ENCODE results near the gene BGLAP.

The BGLAP gene

DNA sequence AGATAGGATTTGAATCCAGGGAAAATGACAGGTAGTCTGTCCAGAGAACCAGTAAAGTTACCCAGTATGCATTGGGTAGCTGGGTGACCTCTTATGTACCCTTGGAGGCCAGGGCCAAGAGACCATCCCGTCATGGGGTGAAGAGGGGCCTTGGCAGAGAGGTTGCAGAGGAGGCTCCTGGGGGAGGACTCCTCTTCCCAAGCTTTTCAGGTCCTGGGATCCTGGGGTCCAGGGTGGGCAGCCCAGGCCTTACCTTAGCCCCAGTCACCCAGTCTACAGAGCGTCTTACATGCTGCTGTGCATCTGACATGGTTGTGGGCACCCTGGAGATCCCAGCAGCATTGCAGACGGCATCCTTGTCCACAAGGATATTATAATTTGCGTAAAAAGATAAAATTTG is 15.2 kb upstream of the BGLAP start:
- 95% methylated on average over 4 of the region's 4 CpGs for WGBS
- Histone ChIP-seq H3K27ac (ENCODE audit: low read depth, low read length) (no peak overlapping the region), H3K4me3 (ENCODE audit: low read length) (no peak overlapping the region), H3K4me1 (ENCODE audit: insufficient read depth, low read length) (no peaks in the 10 kb centered on the region), H3K9me3 (ENCODE audit: insufficient read depth, low read depth, low read length) (no peaks in the 10 kb centered on the region), H3K27me3 (ENCODE audit: insufficient read depth, low read length) (no peaks in the 10 kb centered on the region), H3K36me3 (ENCODE audit: insufficient read depth, low read length) (peaks cover 53% of the 10 kb centered on the region), H3K9ac (ENCODE audit: low read depth, low read length) (no peak overlapping the region)

DNA sequence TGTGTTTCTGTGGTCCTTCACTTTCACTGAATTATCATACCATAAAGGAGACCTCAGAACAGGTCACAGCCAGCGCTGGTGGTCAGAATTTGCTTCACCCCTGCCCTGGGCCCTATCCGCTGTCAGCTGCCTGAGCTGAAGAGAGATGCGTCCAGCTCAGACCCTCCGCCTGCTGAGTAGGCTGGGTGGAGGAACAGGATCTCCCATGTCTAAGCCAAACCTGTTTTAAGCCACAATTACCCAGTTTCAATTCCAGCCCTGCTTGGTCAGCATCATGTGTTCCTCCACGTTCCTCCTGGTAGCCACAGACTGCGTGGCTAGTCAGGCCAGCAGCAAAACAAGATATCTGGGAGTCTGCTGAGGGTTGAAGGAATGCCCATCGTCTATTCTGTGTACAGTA is 13.5 kb upstream of the BGLAP start:
- no peak overlapping the region for H3K27ac ChIP-seq (ENCODE audit: low read depth, low read length)
- H3K9ac ChIP-seq (ENCODE audit: low read depth, low read length), result no peak overlapping the region
- no peaks in the 10 kb centered on the region for H3K4me1 ChIP-seq (ENCODE audit: insufficient read depth, low read length)
- 82% methylated on average over 7 of the region's 7 CpGs for WGBS
- H3K4me3 ChIP-seq (ENCODE audit: low read length), result no peak overlapping the region
- H3K9me3 ChIP-seq (ENCODE audit: insufficient read depth, low read depth, low read length), result no peaks in the 10 kb centered on the region
- H3K27me3 ChIP-seq (ENCODE audit: insufficient read depth, low read length), result no peaks in the 10 kb centered on the region
- peaks cover 46% of the 10 kb centered on the region for H3K36me3 ChIP-seq (ENCODE audit: insufficient read depth, low read length)

DNA sequence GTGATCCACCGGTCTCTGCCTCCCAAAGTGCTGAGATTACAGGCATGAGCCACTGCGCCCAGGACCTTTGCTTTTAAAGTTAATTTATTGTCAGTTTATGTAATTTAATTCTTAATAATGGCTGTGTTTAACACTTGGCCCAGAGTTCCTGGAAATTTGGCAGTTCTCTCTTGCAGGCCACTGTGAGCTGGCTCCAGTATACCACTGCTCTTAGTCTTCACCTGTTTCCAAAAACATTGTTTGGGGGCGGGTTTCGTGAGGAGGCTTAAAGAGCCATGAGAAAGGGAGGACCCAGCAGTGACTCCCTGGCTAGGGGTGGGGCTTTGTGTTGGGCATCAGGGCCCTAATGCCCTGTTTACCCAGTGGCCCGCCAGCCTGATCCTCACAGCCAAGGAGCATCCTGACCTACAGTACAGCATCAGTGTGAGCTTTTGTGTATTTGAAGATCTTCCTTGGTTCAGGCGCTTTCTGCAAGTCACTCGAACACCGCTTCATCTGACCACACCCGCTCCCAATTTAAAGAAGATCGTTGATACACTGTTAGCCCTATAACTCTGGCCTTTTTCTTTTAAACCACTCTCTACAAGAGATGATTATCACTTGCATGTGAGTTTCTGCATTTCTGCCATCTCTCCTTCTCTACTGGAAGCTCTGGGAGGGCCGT is 12.0 kb upstream of the BGLAP start:
- no peak overlapping the region for H3K4me3 ChIP-seq (ENCODE audit: low read length)
- no peaks in the 10 kb centered on the region for H3K27me3 ChIP-seq (ENCODE audit: insufficient read depth, low read length)
- no peak overlapping the region for H3K9ac ChIP-seq (ENCODE audit: low read depth, low read length)
- peaks cover 51% of the 10 kb centered on the region for H3K36me3 ChIP-seq (ENCODE audit: insufficient read depth, low read length)
- no peaks in the 10 kb centered on the region for H3K9me3 ChIP-seq (ENCODE audit: insufficient read depth, low read depth, low read length)
- no peaks in the 10 kb centered on the region for H3K4me1 ChIP-seq (ENCODE audit: insufficient read depth, low read length)
- no peak overlapping the region for H3K27ac ChIP-seq (ENCODE audit: low read depth, low read length)
- 97% methylated on average over 11 of the region's 11 CpGs for WGBS

DNA sequence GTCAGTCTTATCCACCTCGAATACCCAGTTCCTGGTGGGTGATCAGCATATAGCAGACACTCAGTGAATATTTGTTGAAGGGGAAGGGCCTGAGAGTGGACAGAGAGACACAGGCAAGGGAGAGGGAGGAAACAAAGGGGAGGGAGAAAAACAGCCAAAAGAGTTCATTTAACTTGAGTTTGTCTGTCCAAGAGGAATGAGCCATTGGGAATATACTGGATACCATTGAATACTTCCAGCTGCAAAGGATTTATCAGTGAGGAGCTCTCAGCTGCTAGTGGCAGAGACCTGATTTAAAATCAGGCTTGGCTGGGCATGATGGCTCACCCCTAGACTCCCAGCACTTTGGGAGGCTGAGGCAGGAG is 11.5 kb upstream of the BGLAP start:
- Histone ChIP-seq H3K9ac (ENCODE audit: low read depth, low read length) (no peak overlapping the region), H3K9me3 (ENCODE audit: insufficient read depth, low read depth, low read length) (no peaks in the 10 kb centered on the region), H3K27me3 (ENCODE audit: insufficient read depth, low read length) (no peaks in the 10 kb centered on the region), H3K27ac (ENCODE audit: low read depth, low read length) (no peak overlapping the region), H3K4me1 (ENCODE audit: insufficient read depth, low read length) (no peaks in the 10 kb centered on the region), H3K36me3 (ENCODE audit: insufficient read depth, low read length) (peaks cover 52% of the 10 kb centered on the region), H3K4me3 (ENCODE audit: low read length) (no peak overlapping the region)
- 100% methylated on average over 1 of the region's 1 CpG for WGBS

DNA sequence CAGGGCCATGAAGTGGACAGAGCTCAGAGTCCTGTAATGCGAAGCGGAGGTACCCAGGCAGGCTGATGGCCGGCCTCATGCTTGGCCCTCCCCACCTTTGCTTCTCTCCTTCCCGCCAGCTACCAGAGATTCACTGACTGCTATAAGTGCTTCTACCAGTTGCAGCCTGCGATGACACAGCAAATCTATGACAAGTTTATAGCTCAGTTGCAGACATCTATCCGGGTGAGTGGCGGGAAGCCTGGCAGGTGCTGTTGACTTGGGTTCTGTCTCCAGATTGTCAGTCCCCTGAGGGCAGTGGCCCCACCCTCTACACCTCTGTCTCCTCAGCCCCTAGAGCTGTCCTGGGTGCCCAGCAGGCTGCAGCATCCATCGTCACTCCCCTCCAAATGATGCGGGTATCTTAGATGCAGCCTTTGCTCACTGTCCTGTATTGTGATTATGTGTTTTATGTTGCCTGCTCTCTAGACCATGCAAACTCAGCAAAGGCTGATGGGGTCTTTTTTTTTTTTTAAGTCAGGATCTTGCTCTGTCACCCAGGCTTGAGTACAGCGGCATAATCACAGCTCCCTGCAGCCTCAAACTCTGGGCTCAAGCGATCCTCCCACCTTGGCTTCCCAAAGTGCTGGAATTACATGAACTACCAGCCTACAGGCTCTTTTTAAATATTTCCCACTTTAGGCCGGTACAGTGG is 9.6 kb upstream of the BGLAP start:
- Histone ChIP-seq H3K4me3 (ENCODE audit: low read length) (no peak overlapping the region), H3K27me3 (ENCODE audit: insufficient read depth, low read length) (no peaks in the 10 kb centered on the region), H3K36me3 (ENCODE audit: insufficient read depth, low read length) (peaks cover 57% of the 10 kb centered on the region), H3K9ac (ENCODE audit: low read depth, low read length) (no peak overlapping the region), H3K9me3 (ENCODE audit: insufficient read depth, low read depth, low read length) (no peaks in the 10 kb centered on the region), H3K4me1 (ENCODE audit: insufficient read depth, low read length) (no peaks in the 10 kb centered on the region), H3K27ac (ENCODE audit: low read depth, low read length) (no peak overlapping the region)
- 93% methylated on average over 12 of the region's 12 CpGs for WGBS

DNA sequence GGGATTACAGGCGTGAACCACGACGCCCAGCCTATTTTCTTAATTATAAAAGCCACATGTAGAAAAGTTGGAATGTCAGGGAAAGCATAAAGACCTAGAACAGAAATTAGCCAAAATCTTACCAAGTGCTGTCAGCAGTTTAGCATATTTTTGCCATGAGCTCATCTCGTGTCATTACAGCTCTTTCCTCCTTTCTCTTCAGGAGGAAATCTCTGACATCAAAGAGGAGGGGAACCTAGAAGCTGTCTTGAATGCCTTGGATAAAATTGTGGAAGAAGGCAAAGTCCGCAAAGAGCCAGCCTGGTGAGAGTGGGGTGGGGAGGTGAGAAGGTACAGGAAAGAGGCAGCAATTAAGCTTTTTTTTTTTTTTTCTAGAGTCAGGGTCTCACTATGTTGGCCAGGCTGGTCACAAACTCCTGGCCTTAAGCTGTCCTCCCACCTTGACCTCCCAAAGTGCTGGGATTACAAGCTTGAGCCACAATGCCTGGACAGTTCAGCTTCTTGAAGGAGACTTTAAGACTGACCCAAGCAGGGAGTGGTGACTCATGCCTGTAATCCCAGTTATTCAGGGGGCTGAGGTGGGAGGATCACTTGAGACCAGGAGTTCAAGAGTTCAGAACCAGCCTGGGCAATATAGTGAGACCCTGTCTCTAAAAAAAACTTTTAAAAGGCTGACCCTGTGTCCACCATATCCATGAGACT is 8.4 kb upstream of the BGLAP start:
- no peaks in the 10 kb centered on the region for H3K4me1 ChIP-seq (ENCODE audit: insufficient read depth, low read length)
- no peak overlapping the region for H3K9ac ChIP-seq (ENCODE audit: low read depth, low read length)
- peaks cover 64% of the 10 kb centered on the region for H3K36me3 ChIP-seq (ENCODE audit: insufficient read depth, low read length)
- H3K27ac ChIP-seq (ENCODE audit: low read depth, low read length), result no peak overlapping the region
- 90% methylated on average over 5 of the region's 5 CpGs for WGBS
- no peak overlapping the region for H3K4me3 ChIP-seq (ENCODE audit: low read length)
- no peaks in the 10 kb centered on the region for H3K9me3 ChIP-seq (ENCODE audit: insufficient read depth, low read depth, low read length)
- no peaks in the 10 kb centered on the region for H3K27me3 ChIP-seq (ENCODE audit: insufficient read depth, low read length)

DNA sequence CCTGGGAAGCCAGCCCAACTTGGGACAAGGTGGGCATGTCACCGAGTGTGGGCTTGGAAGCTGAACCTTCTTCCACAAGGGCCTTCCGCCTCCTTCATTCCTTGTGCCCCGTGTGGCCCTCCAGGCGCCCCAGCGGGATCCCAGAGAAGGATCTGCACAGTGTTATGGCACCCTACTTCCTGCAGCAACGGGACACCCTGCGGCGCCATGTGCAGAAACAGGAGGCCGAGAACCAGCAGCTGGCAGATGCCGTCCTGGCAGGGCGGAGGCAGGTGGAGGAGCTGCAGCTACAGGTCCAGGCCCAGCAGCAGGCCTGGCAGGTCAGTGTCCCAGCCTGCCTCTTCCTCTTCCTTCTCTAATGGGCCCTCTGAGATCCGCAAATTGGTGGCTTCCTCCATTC is 5.8 kb upstream of the BGLAP start:
- Histone ChIP-seq H3K36me3 (ENCODE audit: insufficient read depth, low read length) (peaks cover 67% of the 10 kb centered on the region), H3K4me1 (ENCODE audit: insufficient read depth, low read length) (no peaks in the 10 kb centered on the region), H3K9me3 (ENCODE audit: insufficient read depth, low read depth, low read length) (no peaks in the 10 kb centered on the region), H3K9ac (ENCODE audit: low read depth, low read length) (no peak overlapping the region), H3K27ac (ENCODE audit: low read depth, low read length) (no peak overlapping the region), H3K4me3 (ENCODE audit: low read length) (no peak overlapping the region), H3K27me3 (ENCODE audit: insufficient read depth, low read length) (no peaks in the 10 kb centered on the region)
- 97% methylated on average over 12 of the region's 12 CpGs for WGBS

DNA sequence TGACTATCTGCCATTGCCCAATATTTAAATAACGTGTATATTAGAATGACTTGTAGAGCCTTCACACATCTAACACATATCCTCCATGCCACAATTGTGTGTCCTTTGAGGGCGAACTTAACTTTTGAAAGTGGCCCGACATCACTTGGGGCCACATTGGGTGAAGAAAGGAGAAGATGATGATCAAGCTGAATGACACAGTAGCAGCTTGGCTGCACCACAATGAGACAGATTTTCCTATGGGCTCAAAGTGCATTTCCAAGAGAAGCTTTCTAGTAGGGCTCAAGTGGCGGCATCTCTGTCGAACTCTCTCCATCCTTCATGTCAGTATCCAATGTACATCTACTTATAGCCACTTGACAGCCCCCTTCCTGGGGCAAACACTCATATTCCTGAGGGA is 3.7 kb upstream of the BGLAP start:
- Histone ChIP-seq H3K9me3 (ENCODE audit: insufficient read depth, low read depth, low read length) (no peaks in the 10 kb centered on the region), H3K27ac (ENCODE audit: low read depth, low read length) (no peak overlapping the region), H3K4me1 (ENCODE audit: insufficient read depth, low read length) (no peaks in the 10 kb centered on the region), H3K4me3 (ENCODE audit: low read length) (no peak overlapping the region), H3K36me3 (ENCODE audit: insufficient read depth, low read length) (peaks cover 61% of the 10 kb centered on the region), H3K9ac (ENCODE audit: low read depth, low read length) (no peak overlapping the region), H3K27me3 (ENCODE audit: insufficient read depth, low read length) (no peaks in the 10 kb centered on the region)
- 97% methylated on average over 5 of the region's 5 CpGs for WGBS

DNA sequence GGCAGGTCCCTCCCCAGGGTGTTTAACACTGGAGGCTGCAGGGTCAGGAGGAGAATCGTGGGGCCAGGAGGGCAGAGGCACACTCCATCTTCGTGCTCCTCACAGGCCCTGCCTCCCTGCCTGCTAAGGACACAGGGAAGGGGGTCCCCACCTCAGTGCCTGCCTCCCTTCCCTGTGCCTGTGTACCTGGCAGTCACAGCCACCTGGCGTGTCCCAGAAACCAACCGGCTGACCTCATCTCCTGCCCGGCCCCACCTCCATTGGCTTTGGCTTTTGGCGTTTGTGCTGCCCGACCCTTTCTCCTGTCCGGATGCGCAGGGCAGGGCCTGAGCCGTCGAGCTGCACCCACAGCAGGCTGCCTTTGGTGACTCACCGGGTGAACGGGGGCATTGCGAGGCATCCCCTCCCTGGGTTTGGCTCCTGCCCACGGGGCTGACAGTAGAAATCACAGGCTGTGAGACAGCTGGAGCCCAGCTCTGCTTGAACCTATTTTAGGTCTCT is 623 bp upstream of the BGLAP start:
- peaks cover 7% of the 10 kb centered on the region; the same call in 1 of the 2 replicates for H3K27me3 ChIP-seq (ENCODE audit: insufficient read depth, low read length)
- no peak overlapping the region for H3K4me3 ChIP-seq (ENCODE audit: low read length)
- no peak overlapping the region for H3K9ac ChIP-seq (ENCODE audit: low read depth, low read length)
- no peak overlapping the region for H3K27ac ChIP-seq (ENCODE audit: low read depth, low read length)
- no peaks in the 10 kb centered on the region for H3K9me3 ChIP-seq (ENCODE audit: insufficient read depth, low read depth, low read length)
- H3K4me1 ChIP-seq (ENCODE audit: insufficient read depth, low read length), result no peaks in the 10 kb centered on the region
- WGBS, result 71% methylated on average over 15 of the region's 15 CpGs
- H3K36me3 ChIP-seq (ENCODE audit: insufficient read depth, low read length), result peaks cover 36% of the 10 kb centered on the region

DNA sequence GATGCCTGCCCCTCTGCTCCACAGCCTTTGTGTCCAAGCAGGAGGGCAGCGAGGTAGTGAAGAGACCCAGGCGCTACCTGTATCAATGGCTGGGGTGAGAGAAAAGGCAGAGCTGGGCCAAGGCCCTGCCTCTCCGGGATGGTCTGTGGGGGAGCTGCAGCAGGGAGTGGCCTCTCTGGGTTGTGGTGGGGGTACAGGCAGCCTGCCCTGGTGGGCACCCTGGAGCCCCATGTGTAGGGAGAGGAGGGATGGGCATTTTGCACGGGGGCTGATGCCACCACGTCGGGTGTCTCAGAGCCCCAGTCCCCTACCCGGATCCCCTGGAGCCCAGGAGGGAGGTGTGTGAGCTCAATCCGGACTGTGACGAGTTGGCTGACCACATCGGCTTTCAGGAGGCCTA is 754 bp downstream of the BGLAP start:
- Histone ChIP-seq H3K9ac (ENCODE audit: low read depth, low read length) (no peak overlapping the region), H3K27ac (ENCODE audit: low read depth, low read length) (no peak overlapping the region), H3K4me3 (ENCODE audit: low read length) (no peak overlapping the region), H3K36me3 (ENCODE audit: insufficient read depth, low read length) (peaks cover 24% of the 10 kb centered on the region), H3K4me1 (ENCODE audit: insufficient read depth, low read length) (peaks cover 4% of the 10 kb centered on the region; the same call in 1 of the 2 replicates), H3K27me3 (ENCODE audit: insufficient read depth, low read length) (peaks cover 7% of the 10 kb centered on the region; the same call in 1 of the 2 replicates), H3K9me3 (ENCODE audit: insufficient read depth, low read depth, low read length) (no peaks in the 10 kb centered on the region)
- 93% methylated on average over 10 of the region's 10 CpGs for WGBS

DNA sequence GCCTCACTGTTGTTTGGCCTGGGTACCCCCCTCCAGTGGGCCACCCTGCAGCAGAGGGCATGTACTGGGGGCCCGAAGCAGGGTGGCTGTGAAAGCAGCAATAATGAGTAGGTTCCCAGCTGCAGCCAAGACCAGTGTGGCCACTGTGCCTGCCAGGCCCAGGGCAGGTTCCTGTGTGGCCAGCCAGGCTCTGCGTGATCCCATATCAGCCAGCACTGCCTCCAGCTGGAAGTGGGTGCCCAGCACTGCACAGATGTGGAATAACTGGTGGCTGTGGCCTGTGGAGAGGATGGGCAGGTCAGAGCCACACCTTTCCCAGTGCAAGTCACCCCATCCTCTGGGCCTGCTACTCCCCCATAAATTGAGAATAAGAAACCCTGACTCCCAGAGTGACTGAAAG is 2.1 kb downstream of the BGLAP start:
- H3K9ac ChIP-seq (ENCODE audit: low read depth, low read length), result no peak overlapping the region
- H3K36me3 ChIP-seq (ENCODE audit: insufficient read depth, low read length), result peaks cover 14% of the 10 kb centered on the region
- H3K4me1 ChIP-seq (ENCODE audit: insufficient read depth, low read length), result peaks cover 7% of the 10 kb centered on the region
- H3K27ac ChIP-seq (ENCODE audit: low read depth, low read length), result no peak overlapping the region
- H3K27me3 ChIP-seq (ENCODE audit: insufficient read depth, low read length), result peaks cover 7% of the 10 kb centered on the region; the same call in 1 of the 2 replicates
- WGBS, result 89% methylated on average over 2 of the region's 2 CpGs
- H3K9me3 ChIP-seq (ENCODE audit: insufficient read depth, low read depth, low read length), result no peaks in the 10 kb centered on the region
- H3K4me3 ChIP-seq (ENCODE audit: low read length), result no peak overlapping the region
